Nucleus accumbens (tissue), 56 donors: ENCODE results near the gene MATN1.
A peak's percentile ranks its signal among the peaks of the same experiment; 100 is the strongest.

Experiments used
- DNase-seq, 56 donors: peaks; one replicate each; lab custom pipeline; 2025; lab: John Stamatoyannopoulos, UW

Gene MATN1

GRCh38 chr1:30672661-30673060 lies 50.7 kb downstream of the MATN1 start:
- DNase-seq = no peak

- no peak for DNase-seq
Observed at GRCh38 chr1:30670240-30671060, 52.9 kb downstream of the MATN1 start.

GRCh38 chr1:30668546-30669327 lies 54.6 kb downstream of the MATN1 start:
- DNase-seq = no peak

GRCh38 chr1:30668024-30668423 lies 55.4 kb downstream of the MATN1 start:
- no peak for DNase-seq

GRCh38 chr1:30666756-30667273 lies 56.6 kb downstream of the MATN1 start:
- no peak for DNase-seq

GRCh38 chr1:30665216-30666010 lies 58.0 kb downstream of the MATN1 start:
- DNase-seq = no peak

GRCh38 chr1:30664103-30664755 lies 59.2 kb downstream of the MATN1 start:
- peak in 27 of 56 donors; percentile 4 to 66 (median 30) for DNase-seq

GRCh38 chr1:30663596-30664091 lies 59.7 kb downstream of the MATN1 start:
- DNase-seq = no peak

GRCh38 chr1:30662291-30662840 lies 61.0 kb downstream of the MATN1 start:
- no peak for DNase-seq

GRCh38 chr1:30661311-30661710 lies 62.1 kb downstream of the MATN1 start:
- no peak for DNase-seq
